Measurements from ENCODE around the gene PMP22.

PMP22 gene

GRCh38 chr17:15265131-15265530 is at the start of gene PMP22:
Gene PMP22 (minus strand): TSS chr17:15265326. CDS start chr17:15260727, 4,599 bp downstream.
- DNase-seq = no peak

GRCh38 chr17:15311996-15312395 is 46.9 kb upstream of the PMP22 start:
- DNase-seq = no peak

GRCh38 chr17:15309793-15310192 is 44.7 kb upstream of the PMP22 start:
- DNase-seq = no peak

DNA sequence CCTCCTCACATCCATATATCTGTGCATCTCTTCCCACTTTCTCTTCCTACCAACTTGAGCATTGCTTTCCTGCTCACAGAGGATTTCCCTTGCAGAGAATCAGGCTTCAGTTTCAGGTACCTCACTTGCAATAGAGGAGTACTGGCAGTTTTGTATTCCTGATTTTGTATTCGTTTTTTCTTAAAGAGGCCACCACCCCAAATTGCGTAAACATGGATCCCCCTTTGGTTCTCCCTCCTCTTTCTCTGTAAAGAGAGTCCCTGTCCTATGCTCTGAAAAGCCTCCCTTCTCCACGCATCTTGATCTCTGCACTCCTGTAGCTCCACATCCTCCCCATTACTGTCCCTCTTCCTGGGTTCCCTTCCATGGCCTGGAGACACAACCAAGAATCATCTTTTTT is 44.1 kb upstream of the PMP22 start:
- no peak for DNase-seq

DNA sequence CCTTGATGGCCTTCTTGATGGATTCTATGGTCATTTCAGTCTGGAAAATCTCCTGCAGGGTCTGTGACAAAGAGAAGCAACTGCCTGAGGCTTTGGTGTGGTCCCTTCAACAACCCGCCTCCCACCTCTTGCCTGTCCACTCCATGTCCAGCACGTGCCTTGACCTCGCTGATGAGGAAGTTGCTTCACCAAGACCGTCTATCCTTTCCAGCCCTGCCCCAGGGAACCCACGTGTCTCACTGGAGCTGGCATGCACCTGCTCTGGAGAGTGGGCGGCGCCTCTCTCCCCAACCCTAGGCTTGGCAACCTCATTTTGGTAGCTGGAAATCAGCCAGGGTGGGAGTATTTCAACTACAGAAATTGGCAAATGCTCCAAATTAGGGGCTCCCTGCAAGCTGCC is 43.6 kb upstream of the PMP22 start:
- no peak for DNase-seq

DNA sequence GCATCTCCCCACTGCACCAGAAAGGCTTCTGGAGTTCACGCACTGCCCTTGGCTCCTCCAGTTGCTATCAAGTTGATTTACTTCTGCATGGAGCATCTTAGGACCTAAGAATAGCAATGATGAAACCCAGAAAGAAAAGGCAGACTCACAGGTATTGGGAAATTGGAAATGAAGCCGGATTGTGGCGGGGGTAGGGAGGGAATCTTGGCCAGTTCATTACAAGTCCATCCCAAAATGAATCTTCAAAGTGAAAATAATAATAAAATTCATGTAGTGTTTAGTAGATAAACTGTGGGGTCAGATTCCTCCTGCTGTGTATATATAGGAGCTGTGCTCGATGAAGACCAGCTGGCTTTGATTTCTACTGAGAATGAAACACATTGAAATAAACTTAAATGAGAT is 42.6 kb upstream of the PMP22 start:
- DNase-seq = no peak

DNA sequence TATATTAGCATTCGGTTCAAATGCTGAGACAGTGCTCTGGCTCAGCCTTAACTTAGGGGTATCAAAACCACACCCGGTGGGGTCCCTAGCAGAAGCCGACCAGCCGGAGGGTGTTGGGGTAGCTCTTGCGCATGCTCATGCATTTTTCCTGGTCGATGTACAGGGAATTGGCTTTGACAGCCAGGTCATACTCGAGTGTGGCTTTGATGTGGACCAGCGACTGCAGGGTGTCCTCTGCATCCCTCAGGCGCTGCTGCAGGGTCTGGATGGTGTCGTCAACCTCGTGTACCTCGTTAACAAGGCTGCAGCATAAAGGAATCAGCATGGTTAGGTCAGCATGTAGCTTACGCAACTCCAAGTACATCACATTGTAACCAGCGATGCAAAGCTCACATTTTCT is 38.7 kb upstream of the PMP22 start:
- DNase-seq = no peak

- DNase-seq = no peak
Measured at GRCh38 chr17:15303268-15303667, 38.1 kb upstream of the PMP22 start.

- DNase-seq = no peak
Measured at GRCh38 chr17:15301845-15302244, 36.7 kb upstream of the PMP22 start.

DNA sequence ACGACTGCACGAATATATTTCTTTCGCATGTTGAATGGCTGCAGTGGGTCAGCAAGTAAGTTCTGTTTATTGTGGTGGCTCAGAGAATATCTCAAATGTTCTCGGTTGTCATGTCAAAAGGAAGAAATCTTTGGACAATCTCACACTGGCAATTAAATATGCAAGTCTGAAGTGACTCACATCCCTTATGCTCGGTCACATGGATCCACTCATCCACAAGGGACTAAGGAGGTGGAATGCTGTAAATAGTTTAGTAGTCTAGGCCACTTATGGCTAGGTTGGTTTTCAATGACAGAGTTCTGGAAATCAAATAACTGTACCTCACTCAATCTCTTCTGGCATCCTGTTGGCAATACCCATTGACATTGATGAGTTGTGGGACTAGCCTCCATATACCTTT is 33.0 kb upstream of the PMP22 start:
- no peak for DNase-seq

- DNase-seq = no peak
Measured at GRCh38 chr17:15293558-15293957, 28.4 kb upstream of the PMP22 start.

- no peak for DNase-seq
Measured at GRCh38 chr17:15291674-15292361, 26.7 kb upstream of the PMP22 start.

DNA sequence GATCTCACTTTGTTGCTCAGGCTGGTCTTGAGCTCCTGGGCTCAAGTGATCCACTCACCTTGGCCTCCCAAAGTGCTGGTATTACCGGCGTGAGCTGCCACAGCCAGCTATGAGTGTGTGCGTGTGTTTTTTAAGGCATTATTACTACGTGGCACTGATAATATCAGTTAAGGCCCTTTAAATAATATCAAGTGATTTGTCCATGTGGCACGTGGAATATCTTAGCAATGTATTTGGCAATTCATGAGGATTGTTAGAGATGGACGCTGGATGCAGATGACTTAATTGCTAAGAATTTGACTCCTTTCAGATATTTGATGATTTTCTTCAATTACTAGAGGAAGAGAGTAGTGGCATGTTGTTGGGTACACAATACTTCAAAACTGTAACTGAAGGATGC is 25.5 kb upstream of the PMP22 start:
- no peak for DNase-seq

DNA sequence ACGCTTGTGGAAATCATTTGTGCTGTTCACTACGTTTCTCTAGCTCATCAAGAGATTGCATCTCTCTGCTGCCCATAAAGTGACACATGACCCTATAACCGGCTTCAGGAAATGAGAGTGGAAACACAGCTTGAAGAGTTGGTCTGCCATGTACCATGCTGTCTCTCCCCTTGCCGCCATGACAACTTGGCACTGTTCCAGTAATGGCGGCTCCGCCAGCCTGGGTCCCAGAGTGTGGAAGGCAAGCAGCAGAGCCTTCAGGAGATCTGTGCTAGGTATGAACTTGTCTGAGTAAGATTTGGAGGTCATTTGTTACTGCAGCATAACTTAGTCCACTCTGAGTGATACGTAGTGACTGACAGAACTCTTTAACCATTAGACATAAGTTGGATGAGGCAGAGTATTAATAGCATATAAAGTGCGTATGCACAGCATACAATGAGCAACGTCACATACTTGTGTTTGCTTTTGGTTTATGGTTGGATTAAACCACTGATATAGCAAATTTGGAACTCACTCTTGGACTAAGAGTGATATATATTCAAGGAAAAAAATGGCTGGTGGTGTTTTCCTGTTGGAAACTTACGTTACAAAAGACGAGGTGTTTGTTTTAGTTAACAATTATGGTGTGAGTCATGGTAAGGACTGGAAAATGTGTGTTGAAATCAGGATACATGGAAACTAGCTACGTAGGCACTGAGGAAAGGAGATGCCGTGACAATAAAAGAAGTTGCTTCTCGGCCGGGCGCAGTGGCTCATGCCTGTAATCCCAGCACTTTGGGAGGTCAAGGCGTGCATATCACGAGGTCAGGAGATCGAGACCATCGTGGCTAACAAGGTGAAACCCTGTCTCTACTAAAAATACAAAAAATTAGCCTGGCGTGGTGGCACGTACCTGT is 24.4 kb upstream of the PMP22 start:
- DNase-seq = no peak

GRCh38 chr17:15288859-15289258 is 23.7 kb upstream of the PMP22 start:
- DNase-seq = no peak

DNA sequence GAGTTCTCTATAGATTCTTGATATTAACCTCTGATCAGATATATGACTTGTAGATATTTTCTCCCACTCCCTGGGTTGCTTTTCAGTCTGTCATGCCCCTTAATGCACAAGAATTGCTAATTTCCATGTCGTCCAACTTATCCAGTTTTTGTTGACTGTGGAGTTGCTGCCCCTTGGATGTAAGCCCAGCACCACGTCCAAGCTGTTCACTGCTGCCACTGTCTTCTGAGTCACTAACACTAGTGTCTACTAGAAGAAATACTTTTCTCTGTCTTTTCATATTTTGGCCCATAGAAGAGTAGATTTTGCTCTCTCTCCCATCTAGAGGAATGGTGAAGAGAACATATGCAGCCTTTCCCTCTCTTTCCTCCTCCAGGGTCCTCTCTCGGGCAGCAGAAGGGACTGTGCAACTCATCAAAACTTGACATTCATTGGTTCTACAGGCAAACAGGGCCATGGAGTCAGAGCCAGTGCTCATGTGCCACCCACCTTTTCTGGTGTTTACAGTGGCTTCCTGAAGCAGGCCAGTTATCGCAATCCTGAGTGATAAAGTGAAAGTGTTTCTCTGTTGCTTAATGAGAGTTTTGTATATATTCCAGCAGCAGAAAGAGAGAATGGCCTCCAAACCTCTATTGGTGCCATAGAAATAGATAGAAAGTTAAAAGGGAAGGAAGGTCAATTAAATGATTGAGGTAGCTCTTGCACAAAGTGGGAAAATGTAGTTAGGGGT is 22.6 kb upstream of the PMP22 start:
- no peak for DNase-seq

DNA sequence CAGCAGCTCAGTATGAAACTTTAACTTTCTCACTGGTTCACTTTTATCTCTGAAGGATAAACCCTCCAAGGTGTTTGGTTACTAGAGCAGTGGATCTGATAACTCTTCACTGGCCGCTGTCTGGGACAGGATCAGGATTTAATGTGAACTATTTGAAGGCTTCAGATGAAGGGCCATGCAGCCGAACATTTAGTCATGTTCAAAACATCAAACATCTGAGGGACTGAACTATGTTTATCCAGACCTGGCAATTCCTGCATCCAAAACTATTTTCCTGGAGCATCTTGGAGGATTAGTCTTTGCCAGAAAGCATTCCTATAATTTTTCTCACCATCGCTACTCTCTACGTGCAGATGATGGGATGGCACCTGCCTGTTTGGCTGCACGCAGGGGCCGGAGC is 20.3 kb upstream of the PMP22 start:
- no peak for DNase-seq

DNA sequence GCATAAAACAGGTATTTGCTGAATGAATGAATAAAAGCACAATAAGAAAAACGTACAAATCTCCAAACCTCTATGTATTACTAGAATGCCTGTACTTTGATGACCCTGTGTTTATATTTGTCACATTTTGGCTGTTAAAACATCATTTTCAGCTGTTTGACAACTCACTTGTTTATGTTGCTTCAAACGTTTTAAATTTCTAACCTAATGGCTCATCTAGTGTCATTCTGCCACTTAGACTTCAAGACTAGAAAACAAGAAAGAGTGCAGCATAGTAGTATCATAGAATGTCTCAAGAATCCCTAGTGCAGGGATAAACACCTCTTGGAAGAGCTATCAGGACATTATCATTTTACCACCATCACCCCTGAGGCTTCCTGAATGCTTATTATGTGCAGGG is 19.4 kb upstream of the PMP22 start:
- DNase-seq = no peak

DNA sequence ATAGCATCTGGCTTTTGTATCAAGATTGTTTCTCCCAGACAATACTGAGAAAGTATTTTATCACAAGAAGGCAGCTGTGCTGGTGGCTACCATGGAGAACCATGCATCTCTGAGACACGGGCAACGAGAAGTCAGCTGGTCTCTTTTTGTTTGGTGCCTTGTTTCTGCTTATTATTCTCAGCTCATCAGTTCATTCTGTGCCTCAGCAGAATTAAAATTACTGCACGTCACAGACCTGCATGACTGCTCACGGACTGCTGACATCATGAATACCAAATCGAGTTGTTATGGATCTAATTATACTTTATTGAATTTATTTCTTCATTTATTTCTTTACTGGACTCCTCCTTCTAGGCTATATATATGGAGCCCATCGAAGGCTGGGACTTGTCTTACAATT is 19.0 kb upstream of the PMP22 start:
- no peak for DNase-seq

DNA sequence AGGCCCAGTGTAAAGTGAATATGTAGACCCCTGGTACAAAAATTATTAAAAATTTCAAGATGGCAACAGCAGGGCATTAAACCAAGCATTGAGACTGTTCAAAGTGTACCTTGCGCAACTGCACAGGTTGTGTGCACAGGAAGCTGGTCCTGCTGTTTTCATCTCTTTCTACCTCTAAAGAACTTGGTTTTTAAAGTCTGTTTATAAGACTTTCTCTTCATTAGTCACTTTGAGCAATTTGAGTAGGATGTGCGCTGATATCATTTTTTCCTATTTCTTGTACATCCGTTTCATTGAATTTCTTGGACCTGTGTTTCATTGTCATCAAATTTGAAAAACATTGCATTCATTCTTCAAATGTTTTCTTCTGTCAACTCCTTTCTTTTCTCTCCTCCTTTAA is 16.8 kb upstream of the PMP22 start:
- DNase-seq = no peak

DNA sequence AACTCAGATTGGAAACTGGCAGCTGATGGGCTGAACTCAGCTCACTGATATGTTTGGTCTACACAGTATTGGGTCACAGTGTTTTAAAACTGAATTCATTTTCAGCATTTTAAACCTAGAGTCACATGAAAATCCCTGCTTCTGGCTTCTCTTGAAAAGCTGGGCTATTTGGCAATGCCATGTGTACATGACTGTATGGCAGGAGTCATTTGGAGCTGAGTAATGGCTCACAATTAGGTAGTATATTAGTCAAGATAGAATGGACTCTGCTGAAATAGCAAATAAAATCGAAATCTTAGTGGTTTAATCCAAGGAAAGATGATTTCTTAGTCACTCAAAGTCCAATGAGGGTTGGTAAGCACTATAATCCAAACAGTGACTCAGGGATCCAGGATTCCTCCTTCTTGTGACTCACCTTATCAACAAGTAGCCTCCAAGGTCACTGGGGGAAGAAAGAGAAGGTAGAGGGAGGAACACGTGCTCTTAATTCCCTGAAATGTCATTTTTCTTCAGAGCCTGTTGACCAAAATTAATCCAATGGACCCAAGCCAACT is 13.9 kb upstream of the PMP22 start:
- no peak for DNase-seq

DNA sequence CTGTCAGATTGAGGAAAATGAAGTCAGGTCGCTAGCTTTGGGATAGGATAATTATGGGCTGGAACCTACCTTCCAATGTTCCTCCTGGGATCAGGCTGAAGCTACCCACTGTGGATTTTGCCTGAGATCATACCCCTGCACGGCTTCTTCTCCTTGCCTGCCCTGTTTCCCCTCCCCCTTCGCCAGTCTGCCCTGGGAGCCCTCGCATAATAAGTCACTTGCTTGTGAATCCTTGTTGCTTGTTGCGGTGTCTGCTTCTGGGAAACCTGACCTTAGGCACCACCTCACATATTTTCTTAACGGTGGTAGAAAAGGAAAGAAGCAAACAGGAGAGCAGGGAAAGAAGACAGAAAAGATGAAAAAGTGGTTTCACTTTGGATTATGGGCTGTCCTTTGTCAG is 13.3 kb upstream of the PMP22 start:
- no peak for DNase-seq

GRCh38 chr17:15274017-15274416 is 8.9 kb upstream of the PMP22 start:
- no peak for DNase-seq
